H1 (cell line): Measurements from ENCODE around the gene MBD5. TPM values are rescaled to one million over a fixed set of nuclear protein-coding genes. Genes with fewer than 3 reads are reported as not detected.

Source experiments
- CBX8 ChIP-seq: fragments of 300-800, 300-1000 bp; sonication (generic); IDR thresholded peaks from 2 replicates; pipeline ENCODE4 v1.7.1; 2016; ENCODE audit warnings: low read depth, low read length, borderline replicate concordance
- EP300 ChIP-seq, 2 experiments: IDR thresholded peaks; 1 replicate in 1 of 2; 2 replicates in 1 of 2; pipeline ENCODE4 v1.6.1; 2011 to 2012; ENCODE audit warnings: low read depth in 2 of 2, low read length in 2 of 2, mild to moderate bottlenecking in 2 of 2, borderline replicate concordance in 1 of 2, inconsistent platforms in 1 of 2, moderate library complexity in 1 of 2
- TEAD4 ChIP-seq: IDR thresholded peaks from 2 replicates; pipeline ENCODE4 v1.6.1; 2012; ENCODE audit warnings: low read depth, low read length, inconsistent platforms, mixed read lengths
- polyA plus RNA-seq, 7 experiments: library from polyadenylated mRNA; depleted of rRNA in 3 of 7; stranded (reverse) in 5 of 7; unstranded in 2 of 7; fragments of >200 nt in 5 of 7; fragments of 200-250 nt in 2 of 7; gene quantifications; 1 replicate in 5 of 7; 2 replicates in 1 of 7; 4 replicates in 1 of 7; pipeline versions ENCODE4 v1.2.1 to v1.2.3, GENCODE V29; 2011 to 2013; ENCODE audit warnings: missing spikeins in 2 of 7, mixed read lengths in 2 of 7
- total RNA-seq: library from RNA; stranded (reverse); fragmentation: NEBNext Ultra II Directional; extraction: Animal tissue kit (Norgen Biotek cat#: 25700); gene quantifications from 2 replicates; pipeline ENCODE4 v1.2.1, GENCODE V29; 2021

Gene MBD5
- total and polyA plus RNA-seq, 2 of the 8 experiments (the other 6 are each of a cell fraction or from before 2014, with no cell fraction given): 9.7 to 29.4 TPM

DNA sequence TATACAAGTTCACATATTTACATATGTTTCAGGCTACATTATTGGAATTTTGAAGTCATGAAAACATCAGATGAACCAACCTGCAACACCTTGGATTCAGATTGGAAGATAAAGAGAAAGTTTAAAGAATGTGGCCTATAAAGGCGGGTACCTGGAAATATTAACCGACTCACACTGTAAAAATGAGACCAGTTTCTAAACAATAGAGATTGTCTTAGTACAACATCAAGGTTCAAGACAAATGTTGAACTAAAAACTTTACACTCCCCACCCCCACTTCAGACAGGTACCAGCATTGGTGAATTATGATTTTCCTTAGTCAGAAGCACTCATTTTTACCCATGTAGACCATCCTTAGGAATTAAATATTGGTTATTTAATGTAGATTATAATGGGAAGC is 437.3 kb downstream of the MBD5 start (continued):
- TF ChIP-seq CBX8 (no peak), EP300 (IDR thresholded peaks at IDR 0.05; ENCODE audit: borderline replicate concordance in 1 of 2, low read depth in 2 of 2, low read length in 2 of 2) (no peak), TEAD4 (no peak)
